Ishikawa (cell line): ENCODE data around the gene PHLDA3.

Experiments
- CEBPB ChIP-seq: IDR thresholded peaks from 2 replicates; pipeline ENCODE4 v1.6.1; 2012
- CREB1 ChIP-seq: IDR thresholded peaks from 2 replicates; pipeline ENCODE4 v1.6.1; 2012; ENCODE audit warnings: low read depth
- EGR1 ChIP-seq: IDR thresholded peaks from 2 replicates; pipeline ENCODE4 v1.6.1; 2012
- EP300 ChIP-seq: IDR thresholded peaks from 2 replicates; pipeline ENCODE4 v1.6.1; 2012; ENCODE audit warnings: borderline replicate concordance
- FOXM1 ChIP-seq: IDR thresholded peaks from 2 replicates; pipeline ENCODE4 v1.6.1; 2012; ENCODE audit warnings: low read depth, borderline replicate concordance
- NFIC ChIP-seq: IDR thresholded peaks from 2 replicates; pipeline ENCODE4 v1.6.1; 2012
- REST ChIP-seq: IDR thresholded peaks from 2 replicates; pipeline ENCODE4 v1.6.1; 2012; ENCODE audit warnings: low read depth, mild to moderate bottlenecking
- TCF12 ChIP-seq: IDR thresholded peaks from 2 replicates; pipeline ENCODE4 v1.6.1; 2012; ENCODE audit warnings: low read depth
- USF1 ChIP-seq: IDR thresholded peaks from 2 replicates; pipeline ENCODE4 v1.6.1; 2012
- YY1 ChIP-seq: IDR thresholded peaks from 2 replicates; pipeline ENCODE4 v1.6.1; 2012; ENCODE audit warnings: low read depth

- TF ChIP-seq EP300: no peak
- TF ChIP-seq REST: no peak
- no peak for TF ChIP-seq NFIC
- no peak for TF ChIP-seq YY1
- TF ChIP-seq CREB1: no peak
- no peak for TF ChIP-seq FOXM1
- TF ChIP-seq EGR1: no peak
- TF ChIP-seq CEBPB: no peak
- TF ChIP-seq TCF12: no peak
- no peak for TF ChIP-seq USF1
These were observed 38.3 kb upstream of the PHLDA3 start for GRCh38 chr1:201507360-201507675.
